ENCODE measurements around the gene E2F1.

DNA sequence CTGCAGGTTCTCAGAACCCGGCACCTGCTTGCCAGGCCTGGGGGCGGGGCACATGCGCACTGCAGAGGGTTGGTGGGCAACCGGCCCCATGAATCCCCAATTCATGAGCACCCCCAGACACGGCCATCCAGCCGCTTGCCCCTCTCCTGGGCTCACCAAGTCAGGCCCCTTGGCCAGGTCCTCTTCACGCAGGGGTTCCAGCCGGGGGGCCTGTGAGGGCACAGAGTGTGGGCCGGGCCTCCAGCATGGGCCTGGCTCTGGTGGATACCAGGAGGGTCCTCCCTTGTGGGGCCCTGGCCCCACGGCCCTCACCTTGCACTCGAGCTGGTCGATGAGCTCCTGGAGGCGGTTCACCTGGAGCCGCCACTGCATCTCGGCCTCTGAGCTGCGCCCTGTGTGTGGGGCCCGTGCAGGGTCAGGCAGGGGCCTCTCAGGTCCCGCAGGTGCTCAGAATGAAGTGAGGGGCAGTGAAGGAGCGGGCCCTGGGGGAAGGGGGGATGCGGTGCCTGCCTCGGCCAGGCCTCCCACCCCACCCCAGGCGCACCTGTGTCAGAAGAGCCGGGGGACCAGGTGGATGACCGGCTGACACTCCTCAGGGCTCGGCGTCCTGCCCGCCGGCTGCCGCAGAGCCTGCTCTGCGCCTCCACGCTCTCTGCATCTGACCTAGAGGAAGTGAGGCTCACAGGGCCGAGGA, 26.7 kb downstream of the E2F1 start:
- TF ChIP-seq, protein P1, sequence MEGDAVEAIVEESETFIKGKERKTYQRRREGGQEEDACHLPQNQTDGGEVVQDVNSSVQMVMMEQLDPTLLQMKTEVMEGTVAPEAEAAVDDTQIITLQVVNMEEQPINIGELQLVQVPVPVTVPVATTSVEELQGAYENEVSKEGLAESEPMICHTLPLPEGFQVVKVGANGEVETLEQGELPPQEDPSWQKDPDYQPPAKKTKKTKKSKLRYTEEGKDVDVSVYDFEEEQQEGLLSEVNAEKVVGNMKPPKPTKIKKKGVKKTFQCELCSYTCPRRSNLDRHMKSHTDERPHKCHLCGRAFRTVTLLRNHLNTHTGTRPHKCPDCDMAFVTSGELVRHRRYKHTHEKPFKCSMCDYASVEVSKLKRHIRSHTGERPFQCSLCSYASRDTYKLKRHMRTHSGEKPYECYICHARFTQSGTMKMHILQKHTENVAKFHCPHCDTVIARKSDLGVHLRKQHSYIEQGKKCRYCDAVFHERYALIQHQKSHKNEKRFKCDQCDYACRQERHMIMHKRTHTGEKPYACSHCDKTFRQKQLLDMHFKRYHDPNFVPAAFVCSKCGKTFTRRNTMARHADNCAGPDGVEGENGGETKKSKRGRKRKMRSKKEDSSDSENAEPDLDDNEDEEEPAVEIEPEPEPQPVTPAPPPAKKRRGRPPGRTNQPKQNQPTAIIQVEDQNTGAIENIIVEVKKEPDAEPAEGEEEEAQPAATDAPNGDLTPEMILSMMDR (IDR thresholded peaks at IDR 0.05) = no peak
- TF ChIP-seq EZH2 (IDR thresholded peaks at IDR 0.05; ENCODE audit: borderline replicate concordance, insufficient read depth, low read depth, low read length, poor library complexity, severe bottlenecking) = no peak

All from B cell (primary cell).